LNCAP (cell line): ENCODE results near the gene SPATS2.

ENCODE experiments used
- TF ChIP-seq, protein P1 (sequence below): fragments of 450-650 bp; IDR thresholded peaks from 2 replicates; pipeline ENCODE4 v1.5.1; 2017; ENCODE audit warnings: mild to moderate bottlenecking

SPATS2 gene

DNA sequence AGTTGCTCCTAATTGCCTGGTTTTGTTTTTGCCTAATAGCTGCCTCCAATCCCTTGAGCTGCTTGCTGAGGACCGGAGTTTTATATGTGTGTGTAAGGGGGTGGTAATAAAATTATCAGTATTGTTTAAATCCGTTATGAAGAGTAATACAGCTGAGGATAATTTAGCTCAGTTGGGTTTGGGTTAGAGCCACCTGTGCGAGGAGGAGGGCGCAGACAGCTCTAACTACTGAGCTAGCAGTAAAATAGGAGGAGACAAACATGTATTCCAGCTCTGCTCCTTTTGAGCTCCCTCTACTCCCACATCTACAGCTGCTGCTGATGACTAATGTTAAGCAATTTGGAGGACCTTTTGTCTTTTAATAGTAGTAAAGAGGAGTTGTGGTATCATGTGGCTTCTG lies 61.5 kb downstream of the SPATS2 start:
- TF ChIP-seq, protein P1, sequence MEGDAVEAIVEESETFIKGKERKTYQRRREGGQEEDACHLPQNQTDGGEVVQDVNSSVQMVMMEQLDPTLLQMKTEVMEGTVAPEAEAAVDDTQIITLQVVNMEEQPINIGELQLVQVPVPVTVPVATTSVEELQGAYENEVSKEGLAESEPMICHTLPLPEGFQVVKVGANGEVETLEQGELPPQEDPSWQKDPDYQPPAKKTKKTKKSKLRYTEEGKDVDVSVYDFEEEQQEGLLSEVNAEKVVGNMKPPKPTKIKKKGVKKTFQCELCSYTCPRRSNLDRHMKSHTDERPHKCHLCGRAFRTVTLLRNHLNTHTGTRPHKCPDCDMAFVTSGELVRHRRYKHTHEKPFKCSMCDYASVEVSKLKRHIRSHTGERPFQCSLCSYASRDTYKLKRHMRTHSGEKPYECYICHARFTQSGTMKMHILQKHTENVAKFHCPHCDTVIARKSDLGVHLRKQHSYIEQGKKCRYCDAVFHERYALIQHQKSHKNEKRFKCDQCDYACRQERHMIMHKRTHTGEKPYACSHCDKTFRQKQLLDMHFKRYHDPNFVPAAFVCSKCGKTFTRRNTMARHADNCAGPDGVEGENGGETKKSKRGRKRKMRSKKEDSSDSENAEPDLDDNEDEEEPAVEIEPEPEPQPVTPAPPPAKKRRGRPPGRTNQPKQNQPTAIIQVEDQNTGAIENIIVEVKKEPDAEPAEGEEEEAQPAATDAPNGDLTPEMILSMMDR, result no peak

GRCh38 chr12:49432616-49433015 lies 65.4 kb downstream of the SPATS2 start:
- TF ChIP-seq, protein P1, result no peak

- TF ChIP-seq, protein P1, result no peak
These were observed 71.8 kb downstream of the SPATS2 start for GRCh38 chr12:49439042-49439441.

GRCh38 chr12:49440035-49440434 lies 72.8 kb downstream of the SPATS2 start:
- TF ChIP-seq, protein P1, result no peak

DNA sequence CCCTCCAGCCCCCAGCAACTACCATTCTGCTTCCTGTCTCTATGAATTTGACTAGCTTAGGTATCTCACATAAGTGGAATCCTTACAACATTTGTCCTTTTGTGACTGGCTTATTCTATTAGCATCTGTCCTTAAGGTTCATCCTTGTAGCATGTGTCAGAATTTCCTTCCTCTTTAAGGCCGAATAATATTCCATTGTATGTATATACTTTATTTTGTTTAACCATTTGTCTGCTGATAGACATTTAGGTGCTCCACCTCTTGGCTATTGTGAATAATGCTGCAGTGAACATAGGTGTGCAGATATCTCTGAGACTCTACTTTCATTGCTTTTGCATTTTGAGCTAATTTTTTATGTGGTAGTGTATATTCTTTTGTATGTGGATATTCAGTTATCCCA lies 75.7 kb downstream of the SPATS2 start:
- TF ChIP-seq, protein P1, result no peak

DNA sequence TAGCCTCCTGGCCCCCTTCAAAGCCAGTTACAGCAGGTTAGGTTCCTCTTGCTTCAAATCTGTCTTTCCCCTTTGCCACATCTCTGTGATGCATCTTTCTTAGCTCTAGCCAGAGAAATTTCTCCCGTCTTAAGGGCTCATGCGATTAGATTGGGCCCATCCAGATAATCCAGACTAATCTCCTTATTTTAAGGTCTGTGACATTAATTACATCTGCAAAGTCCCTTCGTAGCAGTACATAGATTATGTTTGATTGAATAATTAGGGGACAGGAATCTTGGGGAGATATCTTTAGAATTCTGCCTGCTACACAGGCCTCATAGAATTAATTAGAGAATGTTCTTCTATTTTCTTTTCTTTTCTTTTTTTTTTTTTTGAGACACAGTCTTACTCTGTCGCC lies 79.3 kb downstream of the SPATS2 start:
- TF ChIP-seq, protein P1, result no peak

DNA sequence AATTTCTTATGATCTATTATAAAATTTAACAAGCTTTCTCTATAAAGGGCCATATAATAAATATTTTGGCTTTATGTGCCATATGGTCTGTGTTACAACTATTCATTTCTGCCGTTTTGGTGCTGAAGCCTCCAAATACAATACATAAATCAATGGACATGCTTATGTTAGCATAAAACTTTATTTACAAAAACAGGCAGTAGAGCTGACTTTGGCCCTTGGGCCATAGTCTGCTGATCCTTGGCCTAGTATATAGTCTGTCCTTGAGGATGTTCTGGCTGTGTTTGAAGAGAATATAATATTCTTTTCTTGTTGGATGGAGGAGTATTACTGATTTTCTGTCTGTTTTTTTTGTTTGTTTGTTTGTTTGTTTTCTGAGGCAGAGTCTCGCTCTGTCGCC lies 81.6 kb downstream of the SPATS2 start:
- TF ChIP-seq, protein P1, result no peak
